ENCODE measurements around the gene LIPC. TPM values are rescaled to one million over a fixed set of nuclear protein-coding genes. Genes with fewer than 3 reads are reported as not detected.

LIPC gene
- total RNA-seq, 1 donor from 2014 or later, result not detected

GRCh38 chr15:58523634-58524033 lies 91.8 kb downstream of the LIPC start:
- H3K4me3 ChIP-seq, result no peak overlapping the region
- intact Hi-C loops (cut with DNase I), result no loop called here
- no peaks in the 10 kb centered on the region for H3K27me3 ChIP-seq
- no peaks in the 10 kb centered on the region for H3K9me3 ChIP-seq
- peaks cover 34% of the 10 kb centered on the region for H3K4me1 ChIP-seq
- no peaks in the 10 kb centered on the region for H3K36me3 ChIP-seq
- TF ChIP-seq POLR2AphosphoS5 (IDR thresholded peaks at IDR 0.05; ENCODE audit: insufficient read depth in 1 of 2, low read depth in 1 of 2) (no peak), POLR2A (IDR thresholded peaks at IDR 0.05) (no peak)
- TF ChIP-seq, protein P1, sequence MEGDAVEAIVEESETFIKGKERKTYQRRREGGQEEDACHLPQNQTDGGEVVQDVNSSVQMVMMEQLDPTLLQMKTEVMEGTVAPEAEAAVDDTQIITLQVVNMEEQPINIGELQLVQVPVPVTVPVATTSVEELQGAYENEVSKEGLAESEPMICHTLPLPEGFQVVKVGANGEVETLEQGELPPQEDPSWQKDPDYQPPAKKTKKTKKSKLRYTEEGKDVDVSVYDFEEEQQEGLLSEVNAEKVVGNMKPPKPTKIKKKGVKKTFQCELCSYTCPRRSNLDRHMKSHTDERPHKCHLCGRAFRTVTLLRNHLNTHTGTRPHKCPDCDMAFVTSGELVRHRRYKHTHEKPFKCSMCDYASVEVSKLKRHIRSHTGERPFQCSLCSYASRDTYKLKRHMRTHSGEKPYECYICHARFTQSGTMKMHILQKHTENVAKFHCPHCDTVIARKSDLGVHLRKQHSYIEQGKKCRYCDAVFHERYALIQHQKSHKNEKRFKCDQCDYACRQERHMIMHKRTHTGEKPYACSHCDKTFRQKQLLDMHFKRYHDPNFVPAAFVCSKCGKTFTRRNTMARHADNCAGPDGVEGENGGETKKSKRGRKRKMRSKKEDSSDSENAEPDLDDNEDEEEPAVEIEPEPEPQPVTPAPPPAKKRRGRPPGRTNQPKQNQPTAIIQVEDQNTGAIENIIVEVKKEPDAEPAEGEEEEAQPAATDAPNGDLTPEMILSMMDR (IDR thresholded peaks at IDR 0.05), result no peak
- no peak for DNase-seq (ENCODE audit: extremely low spot score in 2 of 2)
- H3K27ac ChIP-seq, result no peak overlapping the region

DNA sequence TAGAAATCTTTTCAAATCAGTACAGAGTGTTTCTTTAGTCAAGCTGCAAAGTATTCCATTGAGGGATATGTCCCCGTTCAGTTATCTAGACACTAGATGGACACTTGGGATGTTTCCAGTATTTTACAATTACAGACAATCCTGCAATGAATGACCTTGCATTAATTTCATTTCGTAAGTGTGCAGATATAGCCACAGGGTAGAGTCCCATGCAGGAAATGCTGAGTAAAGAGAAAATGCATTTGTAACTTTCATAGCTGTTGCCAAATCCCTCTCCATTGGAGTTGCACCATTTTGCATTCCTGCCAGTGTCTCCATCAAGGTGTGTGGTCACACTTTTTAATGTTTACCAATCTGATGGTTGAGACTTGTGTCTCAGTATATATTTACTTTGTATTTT lies 92.5 kb downstream of the LIPC start:
- H3K4me3 ChIP-seq, result no peak overlapping the region
- no peak overlapping the region for H3K27ac ChIP-seq
- TF ChIP-seq POLR2AphosphoS5 (IDR thresholded peaks at IDR 0.05; ENCODE audit: insufficient read depth in 1 of 2, low read depth in 1 of 2) (no peak), POLR2A (IDR thresholded peaks at IDR 0.05) (no peak)
- TF ChIP-seq, protein P1 (IDR thresholded peaks at IDR 0.05), result no peak
- intact Hi-C loops (cut with DNase I), result no loop called here
- no peaks in the 10 kb centered on the region for H3K36me3 ChIP-seq
- no peaks in the 10 kb centered on the region for H3K27me3 ChIP-seq
- H3K9me3 ChIP-seq, result no peaks in the 10 kb centered on the region
- no peak for DNase-seq (ENCODE audit: extremely low spot score in 2 of 2)
- H3K4me1 ChIP-seq, result peaks cover 39% of the 10 kb centered on the region

DNA sequence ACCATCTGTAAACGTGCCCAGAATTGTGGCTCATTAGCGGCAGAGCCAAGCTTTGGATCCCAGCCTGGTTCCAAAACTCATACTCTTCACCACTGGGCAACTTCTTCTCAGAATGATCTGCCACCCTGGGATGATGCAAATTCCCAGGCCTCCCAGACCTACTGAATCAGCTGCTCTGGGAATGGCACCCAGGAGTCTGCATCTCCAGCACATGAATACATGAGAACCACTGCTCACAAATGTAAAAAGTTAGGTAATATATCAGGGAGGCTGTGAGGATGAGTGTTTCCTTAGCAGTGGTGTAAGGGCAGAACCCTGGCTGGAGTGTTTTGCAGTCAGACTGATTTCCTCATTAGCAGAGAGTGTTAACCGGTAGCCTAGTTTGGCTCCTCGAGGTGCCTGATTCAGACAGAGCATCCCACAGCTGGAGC lies 94.2 kb downstream of the LIPC start:
- TF ChIP-seq, protein P1 (IDR thresholded peaks at IDR 0.05), result no peak
- TF ChIP-seq POLR2AphosphoS5 (IDR thresholded peaks at IDR 0.05; ENCODE audit: insufficient read depth in 1 of 2, low read depth in 1 of 2), result no peak
- no peak for TF ChIP-seq POLR2A (IDR thresholded peaks at IDR 0.05)
- Histone ChIP-seq H3K4me1 (peaks cover 35% of the 10 kb centered on the region), H3K27me3 (no peaks in the 10 kb centered on the region), H3K36me3 (no peaks in the 10 kb centered on the region), H3K4me3 (no peak overlapping the region), H3K9me3 (no peaks in the 10 kb centered on the region), H3K27ac (no peak overlapping the region)
- DNase-seq (ENCODE audit: extremely low spot score in 2 of 2), result no peak
- intact Hi-C loops (cut with DNase I), result no loop called here

- Histone ChIP-seq H3K27ac (no peak overlapping the region), H3K27me3 (no peaks in the 10 kb centered on the region), H3K9me3 (no peaks in the 10 kb centered on the region), H3K36me3 (no peaks in the 10 kb centered on the region), H3K4me3 (no peak overlapping the region), H3K4me1 (peaks cover 31% of the 10 kb centered on the region)
- no peak for TF ChIP-seq POLR2AphosphoS5 (IDR thresholded peaks at IDR 0.05; ENCODE audit: insufficient read depth in 1 of 2, low read depth in 1 of 2)
- TF ChIP-seq POLR2A (IDR thresholded peaks at IDR 0.05), result no peak
- TF ChIP-seq, protein P1 (IDR thresholded peaks at IDR 0.05), result no peak
- intact Hi-C loops (cut with DNase I), result no loop called here
- no peak for DNase-seq (ENCODE audit: extremely low spot score in 2 of 2)
Measured at GRCh38 chr15:58526647-58527192, 94.9 kb downstream of the LIPC start.

DNA sequence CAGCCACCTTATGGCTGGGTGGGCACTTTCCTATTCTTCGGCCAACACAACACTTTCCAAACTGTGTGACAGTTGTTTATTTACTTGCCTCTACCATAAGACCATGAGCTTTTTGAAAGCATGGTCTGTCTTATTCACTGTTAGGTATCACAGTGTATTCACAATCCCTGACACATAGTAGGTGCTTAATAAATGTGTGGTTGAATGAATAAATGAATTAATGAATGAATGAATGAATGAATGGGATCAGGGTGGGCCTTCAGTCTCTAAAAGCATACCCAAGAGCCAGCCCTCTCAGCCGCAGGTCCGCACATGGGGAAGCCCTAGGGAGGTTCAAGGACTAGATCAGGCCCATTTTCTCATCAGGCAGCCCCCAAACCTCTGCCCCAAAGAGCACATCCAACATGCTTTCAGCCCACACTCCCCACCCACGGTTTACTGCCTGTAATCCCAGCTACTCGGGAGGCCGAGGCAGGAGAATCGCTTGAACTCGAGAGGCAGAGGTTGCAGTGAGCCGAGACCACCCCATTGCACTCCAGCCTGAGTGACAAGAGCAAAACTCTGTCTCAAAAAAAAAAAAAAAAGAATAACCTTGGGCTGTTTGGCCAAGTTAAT lies 95.9 kb downstream of the LIPC start:
- intact Hi-C loops (cut with DNase I), result no loop called here
- H3K4me1 ChIP-seq, result peaks cover 22% of the 10 kb centered on the region
- no peak for DNase-seq (ENCODE audit: extremely low spot score in 2 of 2)
- H3K4me3 ChIP-seq, result no peak overlapping the region
- TF ChIP-seq POLR2A (IDR thresholded peaks at IDR 0.05) (no peak), POLR2AphosphoS5 (IDR thresholded peaks at IDR 0.05; ENCODE audit: insufficient read depth in 1 of 2, low read depth in 1 of 2) (no peak)
- TF ChIP-seq, protein P1 (IDR thresholded peaks at IDR 0.05), result no peak
- no peaks in the 10 kb centered on the region for H3K36me3 ChIP-seq
- no peaks in the 10 kb centered on the region for H3K27me3 ChIP-seq
- no peaks in the 10 kb centered on the region for H3K9me3 ChIP-seq
- no peak overlapping the region for H3K27ac ChIP-seq
